ENCODE data around the gene NTN3. TPM values are rescaled to one million over a fixed set of nuclear protein-coding genes. Genes with fewer than 3 reads are reported as not detected.

The NTN3 gene
- total RNA-seq, 1 experiment from 2014 or later = not detected

DNA sequence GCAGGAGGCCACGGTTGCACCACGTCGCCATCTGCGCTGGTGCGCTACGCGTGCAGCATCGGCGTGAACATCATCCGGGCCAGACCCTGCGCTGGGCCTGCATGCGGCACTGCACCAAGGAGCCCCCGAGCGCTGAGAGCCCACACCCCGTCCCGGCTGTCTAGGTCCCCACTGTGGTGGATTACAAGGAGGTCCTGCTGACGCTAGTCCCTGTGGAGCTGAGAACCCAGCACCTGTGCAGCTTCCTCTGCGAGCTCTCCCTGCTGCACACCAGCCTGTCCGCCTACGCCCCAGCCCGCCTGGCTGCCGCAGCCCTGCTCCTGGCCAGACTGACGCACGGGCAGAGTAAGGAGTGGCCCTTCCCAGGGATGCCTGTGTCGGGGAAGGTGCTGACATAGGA, 22.0 kb upstream of the NTN3 start:
- H3K4me3 Mint-ChIP-seq (ENCODE audit: low read depth, unreplicated experiment) = no peak overlapping the region
- no peaks in the 10 kb centered on the region for H3K9me3 Mint-ChIP-seq (ENCODE audit: low read depth, unreplicated experiment)
- no TSS peak for BruUV-seq (replicated peaks)
- no peaks in the 10 kb centered on the region for H3K4me1 Mint-ChIP-seq (ENCODE audit: low read depth, unreplicated experiment)
- peaks cover 89% of the 10 kb centered on the region for H3K36me3 Mint-ChIP-seq (ENCODE audit: insufficient read depth, unreplicated experiment)
- H3K27me3 Mint-ChIP-seq (ENCODE audit: unreplicated experiment) = no peaks in the 10 kb centered on the region
- no peak for DNase-seq
- TF ChIP-seq, protein P1, sequence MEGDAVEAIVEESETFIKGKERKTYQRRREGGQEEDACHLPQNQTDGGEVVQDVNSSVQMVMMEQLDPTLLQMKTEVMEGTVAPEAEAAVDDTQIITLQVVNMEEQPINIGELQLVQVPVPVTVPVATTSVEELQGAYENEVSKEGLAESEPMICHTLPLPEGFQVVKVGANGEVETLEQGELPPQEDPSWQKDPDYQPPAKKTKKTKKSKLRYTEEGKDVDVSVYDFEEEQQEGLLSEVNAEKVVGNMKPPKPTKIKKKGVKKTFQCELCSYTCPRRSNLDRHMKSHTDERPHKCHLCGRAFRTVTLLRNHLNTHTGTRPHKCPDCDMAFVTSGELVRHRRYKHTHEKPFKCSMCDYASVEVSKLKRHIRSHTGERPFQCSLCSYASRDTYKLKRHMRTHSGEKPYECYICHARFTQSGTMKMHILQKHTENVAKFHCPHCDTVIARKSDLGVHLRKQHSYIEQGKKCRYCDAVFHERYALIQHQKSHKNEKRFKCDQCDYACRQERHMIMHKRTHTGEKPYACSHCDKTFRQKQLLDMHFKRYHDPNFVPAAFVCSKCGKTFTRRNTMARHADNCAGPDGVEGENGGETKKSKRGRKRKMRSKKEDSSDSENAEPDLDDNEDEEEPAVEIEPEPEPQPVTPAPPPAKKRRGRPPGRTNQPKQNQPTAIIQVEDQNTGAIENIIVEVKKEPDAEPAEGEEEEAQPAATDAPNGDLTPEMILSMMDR (IDR thresholded peaks at IDR 0.05; ENCODE audit: unreplicated experiment) = no peak
- CTCF ChIA-PET = no interaction called here
- intact Hi-C loops (cut with micrococcal nuclease; ENCODE audit: unreplicated experiment) = no loop called here
- no peak overlapping the region for H3K27ac Mint-ChIP-seq (ENCODE audit: unreplicated experiment)

DNA sequence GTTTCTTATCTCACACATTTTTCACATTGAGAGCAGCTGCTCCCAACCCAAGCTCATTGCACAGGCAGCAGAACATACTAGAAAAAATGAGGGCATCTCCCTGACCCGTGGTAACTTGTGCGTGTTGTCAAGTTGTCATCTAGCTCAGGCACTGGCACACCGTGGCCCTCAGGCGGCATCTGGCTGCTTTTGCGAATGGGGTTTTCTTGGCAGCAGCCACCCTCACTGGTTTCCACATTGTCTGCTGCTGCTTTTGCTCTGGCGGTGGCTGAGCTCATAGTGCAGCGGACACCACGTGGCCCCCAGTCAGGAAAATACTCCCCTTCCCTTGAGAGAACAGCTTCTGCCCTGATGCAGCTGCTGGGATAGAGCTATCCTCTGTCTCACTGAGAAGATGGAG, 20.6 kb upstream of the NTN3 start:
- CTCF ChIA-PET = interaction anchor here (0.7 kb wide), 1 partner anchor 20 kb away, joined by 5 read pairs; no protein-coding TSS in a partner anchor
- no peaks in the 10 kb centered on the region for H3K4me1 Mint-ChIP-seq (ENCODE audit: low read depth, unreplicated experiment)
- H3K36me3 Mint-ChIP-seq (ENCODE audit: insufficient read depth, unreplicated experiment) = peaks cover 84% of the 10 kb centered on the region
- no peak for DNase-seq
- TF ChIP-seq, protein P1 (IDR thresholded peaks at IDR 0.05; ENCODE audit: unreplicated experiment) = no peak
- H3K4me3 Mint-ChIP-seq (ENCODE audit: low read depth, unreplicated experiment) = no peak overlapping the region
- H3K27ac Mint-ChIP-seq (ENCODE audit: unreplicated experiment) = no peak overlapping the region
- intact Hi-C loops (cut with micrococcal nuclease; ENCODE audit: unreplicated experiment) = no loop called here
- no peaks in the 10 kb centered on the region for H3K27me3 Mint-ChIP-seq (ENCODE audit: unreplicated experiment)
- BruUV-seq (replicated peaks) = no TSS peak
- H3K9me3 Mint-ChIP-seq (ENCODE audit: low read depth, unreplicated experiment) = no peaks in the 10 kb centered on the region

DNA sequence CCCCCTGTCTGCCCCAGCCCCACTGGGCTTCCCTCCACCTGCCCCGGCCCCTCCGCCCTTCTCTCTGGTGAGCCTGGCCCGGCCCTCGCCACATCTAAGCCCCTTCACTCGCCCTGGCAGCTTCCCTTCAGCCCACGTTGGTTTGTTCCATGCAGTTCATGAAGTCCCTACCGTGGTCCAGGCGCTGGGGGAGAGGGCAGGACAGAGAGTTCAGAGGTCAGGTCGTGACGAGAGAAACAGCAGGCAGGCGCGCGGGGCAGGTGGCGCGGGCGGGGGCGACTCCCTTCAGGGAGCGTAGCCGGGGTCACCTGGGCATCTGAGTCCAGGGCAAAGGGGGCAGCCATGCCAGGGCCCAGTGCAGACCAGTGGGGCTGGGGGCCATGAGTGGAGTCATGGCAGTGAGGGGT, 20.1 kb upstream of the NTN3 start:
- H3K27ac Mint-ChIP-seq (ENCODE audit: unreplicated experiment) = no peak overlapping the region
- DNase-seq = no peak
- H3K36me3 Mint-ChIP-seq (ENCODE audit: insufficient read depth, unreplicated experiment) = peaks cover 84% of the 10 kb centered on the region
- H3K4me1 Mint-ChIP-seq (ENCODE audit: low read depth, unreplicated experiment) = no peaks in the 10 kb centered on the region
- CTCF ChIA-PET = no interaction called here
- TF ChIP-seq, protein P1 (IDR thresholded peaks at IDR 0.05; ENCODE audit: unreplicated experiment) = no peak
- intact Hi-C loops (cut with micrococcal nuclease; ENCODE audit: unreplicated experiment) = no loop called here
- H3K27me3 Mint-ChIP-seq (ENCODE audit: unreplicated experiment) = no peaks in the 10 kb centered on the region
- no TSS peak for BruUV-seq (replicated peaks)
- no peak overlapping the region for H3K4me3 Mint-ChIP-seq (ENCODE audit: low read depth, unreplicated experiment)
- no peaks in the 10 kb centered on the region for H3K9me3 Mint-ChIP-seq (ENCODE audit: low read depth, unreplicated experiment)

- TF ChIP-seq, protein P1 (IDR thresholded peaks at IDR 0.05; ENCODE audit: unreplicated experiment) = no peak
- BruUV-seq (replicated peaks) = no TSS peak
- no peak for DNase-seq
- Mint-ChIP-seq H3K9me3 (ENCODE audit: low read depth, unreplicated experiment) (no peaks in the 10 kb centered on the region), H3K36me3 (ENCODE audit: insufficient read depth, unreplicated experiment) (peaks cover 76% of the 10 kb centered on the region), H3K27me3 (ENCODE audit: unreplicated experiment) (no peaks in the 10 kb centered on the region), H3K4me1 (ENCODE audit: low read depth, unreplicated experiment) (no peaks in the 10 kb centered on the region), H3K4me3 (ENCODE audit: low read depth, unreplicated experiment) (no peak overlapping the region), H3K27ac (ENCODE audit: unreplicated experiment) (no peak overlapping the region)
- intact Hi-C loops (cut with micrococcal nuclease; ENCODE audit: unreplicated experiment) = no loop called here
- CTCF ChIA-PET = interaction anchor here (0.7 to 0.8 kb wide), 2 partner anchors 12 to 1912 kb away, joined by 3 to 9 read pairs; no protein-coding TSS in a partner anchor
Measured at GRCh38 chr16:2451851-2452320, 19.2 kb upstream of the NTN3 start.
